ENCODE results near the gene CEP170B. TPM values are rescaled to one million over a fixed set of nuclear protein-coding genes. Genes with fewer than 3 reads are reported as not detected.
"Not testable (repeated sequence)": the region's sequence is repeated elsewhere in the genome, so short reads cannot be mapped to it uniquely, and the experiment has no call there.

Gene CEP170B
- polyA plus RNA-seq, 1 experiment: 4.2 TPM

- ChIA-PET POLR2A (no interaction called here), CTCF (interaction anchor here (1.7 kb wide), 1 partner anchor 13 kb away, joined by 4 read pairs; no protein-coding TSS in a partner anchor)
- no peak for DNase-seq (ENCODE audit: low read depth, low spot score)
- H3K4me3 ChIP-seq (ENCODE audit: low read depth, low read length): no peak overlapping the region
- H3K27me3 ChIP-seq (ENCODE audit: control insufficient read depth, insufficient read depth, low read length): no peaks in the 10 kb centered on the region
- H3K27ac ChIP-seq (ENCODE audit: low read depth, low read length): no peak overlapping the region
- TF ChIP-seq CTCF (IDR thresholded peaks at IDR 0.05; ENCODE audit: low read depth, low read length): no peak
- H3K9me3 ChIP-seq (ENCODE audit: control insufficient read depth, insufficient read depth, low read length): no peaks in the 10 kb centered on the region
Observed at GRCh38 chr14:104882991-104883660, 18.1 kb downstream of the CEP170B start.

- TF ChIP-seq CTCF (IDR thresholded peaks at IDR 0.05; ENCODE audit: low read depth, low read length): no peak
- ChIA-PET CTCF (interaction anchor here (1.7 kb wide), 1 partner anchor 13 kb away, joined by 4 read pairs; no protein-coding TSS in a partner anchor), POLR2A (no interaction called here)
- Histone ChIP-seq H3K27me3 (ENCODE audit: control insufficient read depth, insufficient read depth, low read length) (no peaks in the 10 kb centered on the region), H3K4me3 (ENCODE audit: low read depth, low read length) (no peak overlapping the region), H3K27ac (ENCODE audit: low read depth, low read length) (no peak overlapping the region), H3K9me3 (ENCODE audit: control insufficient read depth, insufficient read depth, low read length) (peaks cover 4% of the 10 kb centered on the region; the same call in 1 of the 2 replicates)
- no peak for DNase-seq (ENCODE audit: low read depth, low spot score)
Observed at GRCh38 chr14:104883681-104884361, 18.8 kb downstream of the CEP170B start.

GRCh38 chr14:104884381-104884780 lies 19.3 kb downstream of the CEP170B start:
- CTCF ChIA-PET; POLR2A ChIA-PET; H3K27ac ChIP-seq (ENCODE audit: low read depth, low read length); H3K4me3 ChIP-seq (ENCODE audit: low read depth, low read length); H3K9me3 ChIP-seq (ENCODE audit: control insufficient read depth, insufficient read depth, low read length); DNase-seq (ENCODE audit: low read depth, low spot score); H3K27me3 ChIP-seq (ENCODE audit: control insufficient read depth, insufficient read depth, low read length): not testable (repeated sequence)

GRCh38 chr14:104885031-104885972 lies 20.2 kb downstream of the CEP170B start:
- TF ChIP-seq CTCF (IDR thresholded peaks at IDR 0.05; ENCODE audit: low read depth, low read length): no peak
- CTCF ChIA-PET: no interaction called here
- no peak overlapping the region for H3K27ac ChIP-seq (ENCODE audit: low read depth, low read length)

GRCh38 chr14:104885973-104886689 lies 21.1 kb downstream of the CEP170B start:
- CTCF ChIA-PET: no interaction called here
- H3K27ac ChIP-seq (ENCODE audit: low read depth, low read length): no peak overlapping the region
- H3K27me3 ChIP-seq (ENCODE audit: control insufficient read depth, insufficient read depth, low read length): no peaks in the 10 kb centered on the region
- no peak for TF ChIP-seq CTCF (IDR thresholded peaks at IDR 0.05; ENCODE audit: low read depth, low read length)
- POLR2A ChIA-PET: no interaction called here
- no peak for DNase-seq (ENCODE audit: low read depth, low spot score)
- H3K9me3 ChIP-seq (ENCODE audit: control insufficient read depth, insufficient read depth, low read length): peaks cover 12% of the 10 kb centered on the region; the same call in 1 of the 2 replicates
- no peak overlapping the region for H3K4me3 ChIP-seq (ENCODE audit: low read depth, low read length)

More at GRCh38 chr14:104885031-104885972, 20.2 kb downstream of the CEP170B start:
- no peak for DNase-seq (ENCODE audit: low read depth, low spot score)
- POLR2A ChIA-PET: no interaction called here
- Histone ChIP-seq H3K27me3 (ENCODE audit: control insufficient read depth, insufficient read depth, low read length) (no peaks in the 10 kb centered on the region), H3K4me3 (ENCODE audit: low read depth, low read length) (no peak overlapping the region), H3K9me3 (ENCODE audit: control insufficient read depth, insufficient read depth, low read length) (peaks cover 12% of the 10 kb centered on the region; the same call in 1 of the 2 replicates)
